H9 (cell line): Measurements from ENCODE around the gene BBIP1. TPM values are rescaled to one million over a fixed set of nuclear protein-coding genes. Genes with fewer than 3 reads are reported as not detected.

Experiments used
- DNase-seq: peaks from one replicate; pipeline ENCODE4 v3.0.0-alpha.2; 2017
- H2AFZ ChIP-seq: one replicate; pipeline ENCODE4 v1.6.1; 2013; ENCODE audit warnings: mild to moderate bottlenecking, low read length, control low read depth, moderate library complexity
- H2AK5ac ChIP-seq: 2 replicates; pipeline ENCODE4 v1.6.1; 2013; ENCODE audit warnings: low read length, control low read depth, mixed read lengths; ENCODE audit not compliant: insufficient read length
- H2BK120ac ChIP-seq: one replicate; pipeline ENCODE4 v1.6.1; 2013; ENCODE audit warnings: low read depth, mild to moderate bottlenecking, low read length, control low read depth, inconsistent platforms; ENCODE audit not compliant: poor library complexity, severe bottlenecking
- H2BK12ac ChIP-seq: 2 replicates; pipeline ENCODE4 v1.6.1; 2013; ENCODE audit warnings: low read length, control low read depth, mixed read lengths, low read depth; ENCODE audit not compliant: insufficient read length
- H2BK15ac ChIP-seq: 2 replicates; pipeline ENCODE4 v1.6.1; 2013; ENCODE audit warnings: low read depth, low read length, control low read depth
- H2BK20ac ChIP-seq: one replicate; pipeline ENCODE4 v1.6.1; 2013; ENCODE audit warnings: low read depth, mild to moderate bottlenecking, low read length, control low read depth, inconsistent platforms; ENCODE audit not compliant: poor library complexity, severe bottlenecking
- H2BK5ac ChIP-seq: 2 replicates; pipeline ENCODE4 v1.6.1; 2013; ENCODE audit warnings: low read length, control low read depth, mixed read lengths; ENCODE audit not compliant: insufficient read length
- H3K14ac ChIP-seq: 2 replicates; pipeline ENCODE4 v1.6.1; 2013; ENCODE audit warnings: low read length, control low read depth; ENCODE audit not compliant: insufficient read depth
- H3K18ac ChIP-seq: 2 replicates; pipeline ENCODE4 v1.6.1; 2013; ENCODE audit warnings: low read depth, mild to moderate bottlenecking, mixed read lengths, low read length, control low read depth; ENCODE audit not compliant: insufficient read length
- H3K23ac ChIP-seq: 2 replicates; pipeline ENCODE4 v1.6.1; 2013; ENCODE audit warnings: low read length, control low read depth, mixed read lengths, low read depth; ENCODE audit not compliant: insufficient read length
- H3K23me2 ChIP-seq: 2 replicates; pipeline ENCODE4 v1.6.1; 2013; ENCODE audit warnings: low read depth, mild to moderate bottlenecking, mixed read lengths, low read length, control low read depth; ENCODE audit not compliant: insufficient read length, poor library complexity, severe bottlenecking
- H3K27ac ChIP-seq: 2 replicates; pipeline ENCODE4 v1.5.1; 2013; ENCODE audit warnings: low read length, control low read depth, mixed read lengths, low read depth; ENCODE audit not compliant: insufficient read length
- H3K27me3 ChIP-seq: 2 replicates; pipeline ENCODE4 v1.6.1; 2013; ENCODE audit warnings: low read length, control low read depth, inconsistent platforms; ENCODE audit not compliant: insufficient read depth
- H3K4ac ChIP-seq: 2 replicates; pipeline ENCODE4 v1.6.1; 2013; ENCODE audit warnings: low read depth, mild to moderate bottlenecking, control low read depth, inconsistent platforms, low read length, moderate library complexity
- H3K4me1 ChIP-seq: 2 replicates; pipeline ENCODE4 v1.6.1; 2013; ENCODE audit warnings: low read length, control low read depth, inconsistent platforms; ENCODE audit not compliant: insufficient read depth
- H3K4me2 ChIP-seq: 2 replicates; pipeline ENCODE4 v1.6.1; 2013; ENCODE audit warnings: low read length, control low read depth, mixed read lengths; ENCODE audit not compliant: insufficient read length, insufficient read depth
- H3K56ac ChIP-seq: 2 replicates; pipeline ENCODE4 v1.6.1; 2013; ENCODE audit warnings: low read depth, mild to moderate bottlenecking, mixed read lengths, low read length, control low read depth; ENCODE audit not compliant: insufficient read length
- H3K79me1 ChIP-seq: 2 replicates; pipeline ENCODE4 v1.6.1; 2013; ENCODE audit warnings: low read depth, mild to moderate bottlenecking, moderate library complexity, low read length, control low read depth, inconsistent platforms; ENCODE audit not compliant: insufficient read depth, poor library complexity, severe bottlenecking
- H3K79me2 ChIP-seq: 2 replicates; pipeline ENCODE4 v1.6.1; 2013; ENCODE audit warnings: low read length, control low read depth, inconsistent platforms; ENCODE audit not compliant: insufficient read depth
- H3K9ac ChIP-seq: 2 replicates; pipeline ENCODE4 v1.6.1; 2013; ENCODE audit warnings: low read length, control low read depth, mixed read lengths; ENCODE audit not compliant: insufficient read length; ENCODE audit errors: extremely low read depth
- H3K9me3 ChIP-seq: one replicate; pipeline ENCODE4 v1.6.1; 2013; ENCODE audit warnings: low read depth, low read length, inconsistent platforms; ENCODE audit not compliant: control insufficient read depth
- H3T11ph ChIP-seq: one replicate; pipeline ENCODE4 v1.6.1; 2013; ENCODE audit warnings: mild to moderate bottlenecking, low read length, control low read depth, inconsistent platforms
- H4K20me1 ChIP-seq: one replicate; pipeline ENCODE4 v1.6.1; 2013; ENCODE audit not compliant: control insufficient read depth, insufficient read length, insufficient read depth
- H4K5ac ChIP-seq: 2 replicates; pipeline ENCODE4 v1.6.1; 2013; ENCODE audit warnings: low read depth, mild to moderate bottlenecking, mixed read lengths, low read length, control low read depth; ENCODE audit not compliant: insufficient read length
- H4K8ac ChIP-seq: replicated peaks from 2 replicates; pipeline ENCODE4 v1.6.1; 2013; ENCODE audit warnings: low read length, control low read depth, mixed read lengths, low read depth; ENCODE audit not compliant: insufficient read length
- H4K91ac ChIP-seq: 2 replicates; pipeline ENCODE4 v1.6.1; 2013; ENCODE audit warnings: low read depth, mild to moderate bottlenecking, moderate library complexity, mixed read lengths, low read length, control low read depth; ENCODE audit not compliant: insufficient read length
- H3K27ac Mint-ChIP-seq, 3 experiments: 2 replicates in 2 of 3; 3 replicates in 1 of 3; pipeline ENCODE4 v1.8.0; 2020 to 2021; ENCODE audit warnings: mixed read lengths in 3 of 3, mild to moderate bottlenecking in 1 of 3, moderate library complexity in 1 of 3
- H3K27me3 Mint-ChIP-seq: 2 replicates; pipeline ENCODE4 v1.8.0; 2021; ENCODE audit warnings: low read depth, mild to moderate bottlenecking, moderate library complexity, mixed read lengths
- H3K36me3 Mint-ChIP-seq, 3 experiments: 2 replicates in 2 of 3; 3 replicates in 1 of 3; pipeline ENCODE4 v1.8.0; 2020 to 2021; ENCODE audit warnings: low read depth in 3 of 3, mixed read lengths in 3 of 3; ENCODE audit not compliant: insufficient read depth in 1 of 3
- H3K4me1 Mint-ChIP-seq, 2 experiments: 2 replicates each; pipeline ENCODE4 v1.8.0; 2020; ENCODE audit warnings: mixed read lengths in 2 of 2
- H3K4me3 Mint-ChIP-seq, 2 experiments: 2 replicates in 1 of 2; 3 replicates in 1 of 2; pipeline ENCODE4 v1.8.0; 2020 to 2021; ENCODE audit warnings: mild to moderate bottlenecking in 2 of 2, mixed read lengths in 2 of 2, moderate library complexity in 1 of 2
- H3K9me3 Mint-ChIP-seq, 2 experiments: 2 replicates in 1 of 2; 3 replicates in 1 of 2; pipeline ENCODE4 v1.8.0; 2020; ENCODE audit warnings: mild to moderate bottlenecking in 2 of 2, mixed read lengths in 2 of 2, moderate library complexity in 1 of 2
- WGBS: extraction: QIAGEN DNeasy Blood & Tissue Kit; methylation state at CpG from one replicate; pipeline ENCODE4 v1.1.7; 2013; ENCODE audit warnings: missing lambda C conversion rate, low lambda C conversion rate, mixed read lengths; ENCODE audit not compliant: insufficient read length; ENCODE audit errors: extremely low coverage; 5-methylcytosine and 5-hydroxymethylcytosine counted together
- total RNA-seq: library from RNA; stranded (reverse); gene quantifications from 2 replicates; pipeline ENCODE4 v1.2.1, GENCODE V29; 2021
- TF ChIP-seq, protein P1 (sequence below): fragments of 200-600 bp; sonication (generic); conservative IDR thresholded peaks from 3 replicates; pipeline ENCODE4 v1.8.0; 2021; ENCODE audit warnings: antibody characterized with exemption, mild to moderate bottlenecking

Gene BBIP1
- total RNA-seq, 1 experiment from 2014 or later: 18.8 TPM

DNA sequence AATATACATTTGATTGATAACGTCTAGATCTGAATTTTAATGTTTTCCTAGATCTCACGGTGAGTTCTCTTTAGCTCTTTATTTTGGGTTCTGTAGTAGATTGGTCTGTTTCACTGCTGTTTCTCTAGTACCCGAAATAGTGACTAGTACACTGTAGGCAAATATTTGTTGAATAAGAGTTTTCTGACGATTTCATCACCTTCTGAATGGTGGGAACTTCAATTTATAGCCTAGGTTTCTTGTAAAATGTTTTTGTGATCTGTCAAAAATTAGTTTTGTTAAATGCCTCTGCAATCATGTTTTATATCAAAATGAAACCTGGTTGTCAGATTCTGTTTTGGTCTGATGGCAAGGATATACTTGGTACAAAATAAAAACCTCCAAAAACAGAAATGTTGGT, 37.1 kb downstream of the BBIP1 start:
- no peak overlapping the region for H2BK20ac ChIP-seq
- no peaks in the 10 kb centered on the region for H3K23me2 ChIP-seq
- no peaks in the 10 kb centered on the region for H3K79me2 ChIP-seq
- no peak overlapping the region for H3T11ph ChIP-seq
- H4K5ac ChIP-seq: no peak overlapping the region
- Mint-ChIP-seq H3K4me1 (no peaks in the 10 kb centered on the region), H3K27me3 (no peaks in the 10 kb centered on the region), H3K4me3 (no peak overlapping the region), H3K9me3 (no peaks in the 10 kb centered on the region), H3K27ac (no peak overlapping the region), H3K36me3 (peaks cover 0 to 31% (median 10%) of the 10 kb centered on the region in 3 experiments; a peak in 4 of 7 replicates)
- H2BK15ac ChIP-seq: no peak overlapping the region
- no peak overlapping the region for H2AK5ac ChIP-seq
- TF ChIP-seq, protein P1, sequence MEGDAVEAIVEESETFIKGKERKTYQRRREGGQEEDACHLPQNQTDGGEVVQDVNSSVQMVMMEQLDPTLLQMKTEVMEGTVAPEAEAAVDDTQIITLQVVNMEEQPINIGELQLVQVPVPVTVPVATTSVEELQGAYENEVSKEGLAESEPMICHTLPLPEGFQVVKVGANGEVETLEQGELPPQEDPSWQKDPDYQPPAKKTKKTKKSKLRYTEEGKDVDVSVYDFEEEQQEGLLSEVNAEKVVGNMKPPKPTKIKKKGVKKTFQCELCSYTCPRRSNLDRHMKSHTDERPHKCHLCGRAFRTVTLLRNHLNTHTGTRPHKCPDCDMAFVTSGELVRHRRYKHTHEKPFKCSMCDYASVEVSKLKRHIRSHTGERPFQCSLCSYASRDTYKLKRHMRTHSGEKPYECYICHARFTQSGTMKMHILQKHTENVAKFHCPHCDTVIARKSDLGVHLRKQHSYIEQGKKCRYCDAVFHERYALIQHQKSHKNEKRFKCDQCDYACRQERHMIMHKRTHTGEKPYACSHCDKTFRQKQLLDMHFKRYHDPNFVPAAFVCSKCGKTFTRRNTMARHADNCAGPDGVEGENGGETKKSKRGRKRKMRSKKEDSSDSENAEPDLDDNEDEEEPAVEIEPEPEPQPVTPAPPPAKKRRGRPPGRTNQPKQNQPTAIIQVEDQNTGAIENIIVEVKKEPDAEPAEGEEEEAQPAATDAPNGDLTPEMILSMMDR: no peak
- H3K27ac ChIP-seq: no peak overlapping the region
- no peak for DNase-seq
- H3K56ac ChIP-seq: no peak overlapping the region
- H2BK120ac ChIP-seq: no peak overlapping the region
- H3K14ac ChIP-seq: no peak overlapping the region
- no peak overlapping the region for H3K18ac ChIP-seq
- H2BK12ac ChIP-seq: no peak overlapping the region
- no peaks in the 10 kb centered on the region for H3K9me3 ChIP-seq
- H2AFZ ChIP-seq: no peak overlapping the region
- no peaks in the 10 kb centered on the region for H3K27me3 ChIP-seq
- H3K4me1 ChIP-seq: no peaks in the 10 kb centered on the region
- WGBS: no CpG with 5 or more reads among the region's 4 CpGs
- no peak overlapping the region for H3K4me2 ChIP-seq
- H2BK5ac ChIP-seq: no peak overlapping the region
- H4K20me1 ChIP-seq: no peaks in the 10 kb centered on the region
- H3K23ac ChIP-seq: no peak overlapping the region
- no peak overlapping the region for H4K91ac ChIP-seq
- no peaks in the 10 kb centered on the region for H3K79me1 ChIP-seq
- H3K9ac ChIP-seq: no peak overlapping the region
- H4K8ac ChIP-seq: no peak overlapping the region
- H3K4ac ChIP-seq: no peak overlapping the region
